ENCODE data around the gene TXNL4A.
A peak's percentile ranks its signal among the peaks of the same experiment; 100 is the strongest.

TXNL4A gene

DNA sequence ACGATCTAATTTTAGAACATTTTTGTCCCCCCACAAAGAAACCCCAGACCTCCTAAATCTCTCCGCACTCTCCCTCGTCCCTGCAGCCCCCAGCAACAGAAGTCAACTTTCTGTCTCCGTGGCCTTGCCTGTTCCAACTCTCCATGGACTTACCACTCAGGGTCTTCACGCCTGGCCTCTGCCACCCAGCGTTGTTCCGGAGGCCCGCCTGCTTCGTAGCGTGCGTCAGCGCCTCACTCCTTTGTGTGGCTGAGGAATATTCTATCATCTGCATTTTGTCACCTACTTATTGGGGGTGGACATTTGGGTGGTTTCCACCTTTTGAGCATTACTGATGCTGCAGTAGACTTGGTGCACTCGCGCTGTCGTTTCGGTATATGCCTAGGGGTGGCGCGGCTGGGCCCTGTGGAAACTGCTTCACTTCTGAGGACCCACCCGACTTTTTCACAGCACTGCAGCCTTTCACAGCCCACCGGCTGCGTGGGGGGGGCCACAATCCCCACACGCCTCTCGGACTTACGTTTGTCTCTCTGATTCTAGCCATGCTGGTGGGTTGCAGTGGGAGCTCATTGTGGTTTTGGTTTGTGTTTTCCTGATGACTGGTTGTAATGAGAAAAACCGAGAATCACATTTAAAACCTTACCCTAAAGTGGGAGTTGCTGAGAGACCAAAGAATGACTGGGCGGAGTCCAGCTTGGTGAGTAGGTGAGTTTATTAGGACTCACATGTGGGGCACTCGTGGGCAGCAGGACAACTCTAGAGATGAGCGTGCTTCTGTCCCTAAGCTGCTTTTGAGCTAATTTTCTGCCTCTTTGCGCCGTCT is 25.3 kb downstream of the TXNL4A start:
- Histone ChIP-seq H3K9me3 (ENCODE audit: insufficient read depth, low read length) (no peaks in the 10 kb centered on the region), H3K79me2 (ENCODE audit: insufficient read depth, low read length) (no peaks in the 10 kb centered on the region), H2AFZ (ENCODE audit: low read depth, low read length, severe bottlenecking) (no peak overlapping the region), H4K20me1 (ENCODE audit: low read depth, low read length) (no peaks in the 10 kb centered on the region), H3F3A (ENCODE audit: insufficient read depth) (no peaks in the 10 kb centered on the region; the same call in 1 of the 2 replicates), H3K27me3 (ENCODE audit: low read length) (no peaks in the 10 kb centered on the region), H3K9ac (ENCODE audit: low read length) (no peak overlapping the region), H3K4me2 (ENCODE audit: low read depth, low read length, poor library complexity, severe bottlenecking) (no peak overlapping the region), H3K36me3 (ENCODE audit: low read length) (no peaks in the 10 kb centered on the region), H3K9me2 (replicated peaks; ENCODE audit: insufficient read depth, low read length) (no peaks in the 10 kb centered on the region), H3K27ac (ENCODE audit: low read depth, low read length) (no peak overlapping the region), H3K4me3 (ENCODE audit: insufficient read depth, low read length, poor library complexity, severe bottlenecking) (no peak overlapping the region)
- TF ChIP-seq, protein P1, sequence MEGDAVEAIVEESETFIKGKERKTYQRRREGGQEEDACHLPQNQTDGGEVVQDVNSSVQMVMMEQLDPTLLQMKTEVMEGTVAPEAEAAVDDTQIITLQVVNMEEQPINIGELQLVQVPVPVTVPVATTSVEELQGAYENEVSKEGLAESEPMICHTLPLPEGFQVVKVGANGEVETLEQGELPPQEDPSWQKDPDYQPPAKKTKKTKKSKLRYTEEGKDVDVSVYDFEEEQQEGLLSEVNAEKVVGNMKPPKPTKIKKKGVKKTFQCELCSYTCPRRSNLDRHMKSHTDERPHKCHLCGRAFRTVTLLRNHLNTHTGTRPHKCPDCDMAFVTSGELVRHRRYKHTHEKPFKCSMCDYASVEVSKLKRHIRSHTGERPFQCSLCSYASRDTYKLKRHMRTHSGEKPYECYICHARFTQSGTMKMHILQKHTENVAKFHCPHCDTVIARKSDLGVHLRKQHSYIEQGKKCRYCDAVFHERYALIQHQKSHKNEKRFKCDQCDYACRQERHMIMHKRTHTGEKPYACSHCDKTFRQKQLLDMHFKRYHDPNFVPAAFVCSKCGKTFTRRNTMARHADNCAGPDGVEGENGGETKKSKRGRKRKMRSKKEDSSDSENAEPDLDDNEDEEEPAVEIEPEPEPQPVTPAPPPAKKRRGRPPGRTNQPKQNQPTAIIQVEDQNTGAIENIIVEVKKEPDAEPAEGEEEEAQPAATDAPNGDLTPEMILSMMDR (IDR thresholded peaks at IDR 0.05; ENCODE audit: insufficient read depth, low read length, poor library complexity, severe bottlenecking) = peak; percentile 20
- no peak for TF ChIP-seq EZH2phosphoT487 (conservative IDR thresholded peaks at IDR 0.05; ENCODE audit: low read length)

DNA sequence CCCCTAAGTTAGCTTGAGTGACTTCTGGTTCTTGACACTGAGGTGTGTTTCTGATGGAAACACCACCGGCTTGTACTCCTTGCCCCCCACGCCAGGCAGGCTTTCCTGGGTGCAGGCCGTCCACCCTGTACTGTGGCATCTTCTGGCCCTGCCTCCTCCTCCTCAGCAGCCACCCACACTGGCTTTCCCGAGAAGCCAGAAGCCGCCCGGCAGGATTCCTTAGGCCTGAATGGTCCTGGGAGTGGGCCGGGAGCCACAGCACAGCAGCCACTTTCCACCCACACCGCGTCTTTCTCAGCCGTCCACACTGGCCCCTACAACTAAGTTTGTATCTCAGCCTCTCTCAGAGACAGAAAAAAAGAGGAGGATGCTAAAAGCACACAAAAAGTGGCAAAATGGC is 26.1 kb downstream of the TXNL4A start:
- Histone ChIP-seq H3K36me3 (ENCODE audit: low read length) (no peaks in the 10 kb centered on the region), H3K4me3 (ENCODE audit: insufficient read depth, low read length, poor library complexity, severe bottlenecking) (no peak overlapping the region), H3K79me2 (ENCODE audit: insufficient read depth, low read length) (no peaks in the 10 kb centered on the region), H3K9me2 (replicated peaks; ENCODE audit: insufficient read depth, low read length) (no peaks in the 10 kb centered on the region), H3K9me3 (ENCODE audit: insufficient read depth, low read length) (no peaks in the 10 kb centered on the region), H3K27ac (ENCODE audit: low read depth, low read length) (no peak overlapping the region), H3K4me2 (ENCODE audit: low read depth, low read length, poor library complexity, severe bottlenecking) (no peak overlapping the region), H2AFZ (ENCODE audit: low read depth, low read length, severe bottlenecking) (no peak overlapping the region), H3F3A (ENCODE audit: insufficient read depth) (no peaks in the 10 kb centered on the region; the same call in 1 of the 2 replicates), H3K27me3 (ENCODE audit: low read length) (no peaks in the 10 kb centered on the region), H3K9ac (ENCODE audit: low read length) (no peak overlapping the region), H4K20me1 (ENCODE audit: low read depth, low read length) (no peaks in the 10 kb centered on the region)
- no peak for TF ChIP-seq EZH2phosphoT487 (conservative IDR thresholded peaks at IDR 0.05; ENCODE audit: low read length)
- TF ChIP-seq, protein P1 (IDR thresholded peaks at IDR 0.05; ENCODE audit: insufficient read depth, low read length, poor library complexity, severe bottlenecking) = no peak

GRCh38 chr18:79961527-79962291 is 26.7 kb downstream of the TXNL4A start:
- H3K27me3 ChIP-seq (ENCODE audit: low read length) = no peaks in the 10 kb centered on the region
- H3F3A ChIP-seq (ENCODE audit: insufficient read depth) = no peaks in the 10 kb centered on the region
- no peaks in the 10 kb centered on the region for H3K79me2 ChIP-seq (ENCODE audit: insufficient read depth, low read length)
- H3K9me3 ChIP-seq (ENCODE audit: insufficient read depth, low read length) = no peaks in the 10 kb centered on the region
- H3K27ac ChIP-seq (ENCODE audit: low read depth, low read length) = no peak overlapping the region
- H3K4me2 ChIP-seq (ENCODE audit: low read depth, low read length, poor library complexity, severe bottlenecking) = no peak overlapping the region
- no peaks in the 10 kb centered on the region for H3K36me3 ChIP-seq (ENCODE audit: low read length)
- H3K4me3 ChIP-seq (ENCODE audit: insufficient read depth, low read length, poor library complexity, severe bottlenecking) = no peak overlapping the region
- H2AFZ ChIP-seq (ENCODE audit: low read depth, low read length, severe bottlenecking) = no peak overlapping the region
- H3K9ac ChIP-seq (ENCODE audit: low read length) = no peak overlapping the region
- no peaks in the 10 kb centered on the region for H3K9me2 ChIP-seq (replicated peaks; ENCODE audit: insufficient read depth, low read length)
- H4K20me1 ChIP-seq (ENCODE audit: low read depth, low read length) = no peaks in the 10 kb centered on the region
- TF ChIP-seq, protein P1 (IDR thresholded peaks at IDR 0.05; ENCODE audit: insufficient read depth, low read length, poor library complexity, severe bottlenecking) = no peak
- no peak for TF ChIP-seq EZH2phosphoT487 (conservative IDR thresholded peaks at IDR 0.05; ENCODE audit: low read length)

Data from SU-DHL-6 (cell line).